ENCODE data around the gene ALDH1A1.

The ALDH1A1 gene

GRCh38 chr9:72960446-72960845 lies 7.6 kb upstream of the ALDH1A1 start:
- TF ChIP-seq, protein P1, sequence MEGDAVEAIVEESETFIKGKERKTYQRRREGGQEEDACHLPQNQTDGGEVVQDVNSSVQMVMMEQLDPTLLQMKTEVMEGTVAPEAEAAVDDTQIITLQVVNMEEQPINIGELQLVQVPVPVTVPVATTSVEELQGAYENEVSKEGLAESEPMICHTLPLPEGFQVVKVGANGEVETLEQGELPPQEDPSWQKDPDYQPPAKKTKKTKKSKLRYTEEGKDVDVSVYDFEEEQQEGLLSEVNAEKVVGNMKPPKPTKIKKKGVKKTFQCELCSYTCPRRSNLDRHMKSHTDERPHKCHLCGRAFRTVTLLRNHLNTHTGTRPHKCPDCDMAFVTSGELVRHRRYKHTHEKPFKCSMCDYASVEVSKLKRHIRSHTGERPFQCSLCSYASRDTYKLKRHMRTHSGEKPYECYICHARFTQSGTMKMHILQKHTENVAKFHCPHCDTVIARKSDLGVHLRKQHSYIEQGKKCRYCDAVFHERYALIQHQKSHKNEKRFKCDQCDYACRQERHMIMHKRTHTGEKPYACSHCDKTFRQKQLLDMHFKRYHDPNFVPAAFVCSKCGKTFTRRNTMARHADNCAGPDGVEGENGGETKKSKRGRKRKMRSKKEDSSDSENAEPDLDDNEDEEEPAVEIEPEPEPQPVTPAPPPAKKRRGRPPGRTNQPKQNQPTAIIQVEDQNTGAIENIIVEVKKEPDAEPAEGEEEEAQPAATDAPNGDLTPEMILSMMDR (IDR thresholded peaks at IDR 0.05), result no peak
- Histone ChIP-seq H3K4me1 (ENCODE audit: control insufficient read depth in 1 of 2, insufficient read depth in 1 of 2, low read depth in 1 of 2, low read length in 1 of 2) (no peaks in the 10 kb centered on the region), H3K9me3 (no peaks in the 10 kb centered on the region), H3K4me3 (ENCODE audit: low read depth in 1 of 2, low read length in 1 of 2) (no peak overlapping the region), H3K36me3 (no peaks in the 10 kb centered on the region), H3K27ac (no peak overlapping the region), H3K27me3 (no peaks in the 10 kb centered on the region)

DNA sequence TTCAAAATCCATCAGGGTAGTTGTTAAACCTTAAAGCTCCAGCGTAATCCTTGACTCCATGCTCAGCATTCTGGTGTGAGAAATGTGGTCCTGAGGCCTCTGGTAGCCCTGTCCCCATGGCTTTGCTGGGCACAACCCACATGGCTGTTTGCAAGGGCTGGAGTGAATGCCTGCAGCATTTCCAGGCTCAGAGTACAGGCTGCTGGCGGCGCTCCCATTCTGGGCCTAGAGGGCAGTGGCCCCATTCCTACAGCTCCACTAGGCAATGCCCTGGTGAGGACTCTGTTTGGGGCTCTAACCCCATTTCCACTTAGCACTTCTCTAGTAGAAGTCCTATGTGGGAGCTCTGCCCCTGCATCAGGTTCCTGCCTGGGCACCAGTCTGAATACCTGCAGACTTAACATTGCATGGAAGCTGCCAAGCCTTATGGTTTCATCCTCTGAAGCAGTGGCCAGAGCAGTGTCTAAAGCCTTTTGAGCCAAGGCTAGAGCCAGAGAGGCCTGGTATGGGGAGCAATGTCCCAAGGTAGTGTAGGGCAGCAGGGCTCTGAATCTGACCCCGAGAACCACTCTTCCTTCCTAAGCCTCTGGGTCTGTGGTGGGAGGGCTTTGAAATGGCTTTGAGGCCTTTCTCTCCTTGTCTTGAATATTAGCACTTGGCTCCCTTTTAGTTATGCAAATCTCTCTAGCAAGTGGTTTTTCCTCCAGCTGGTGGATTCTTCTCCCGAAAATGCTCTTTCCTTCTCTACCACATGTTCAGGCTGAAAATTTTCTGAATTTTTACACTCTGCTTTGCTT lies 5.8 kb upstream of the ALDH1A1 start:
- Histone ChIP-seq H3K4me3 (ENCODE audit: low read depth in 1 of 2, low read length in 1 of 2) (no peak overlapping the region), H3K27me3 (no peaks in the 10 kb centered on the region), H3K9me3 (no peaks in the 10 kb centered on the region), H3K36me3 (no peaks in the 10 kb centered on the region), H3K27ac (no peak overlapping the region), H3K4me1 (ENCODE audit: control insufficient read depth in 1 of 2, insufficient read depth in 1 of 2, low read depth in 1 of 2, low read length in 1 of 2) (peaks cover 0 to 7% of the 10 kb centered on the region in 2 experiments)
- TF ChIP-seq, protein P1 (IDR thresholded peaks at IDR 0.05), result no peak

DNA sequence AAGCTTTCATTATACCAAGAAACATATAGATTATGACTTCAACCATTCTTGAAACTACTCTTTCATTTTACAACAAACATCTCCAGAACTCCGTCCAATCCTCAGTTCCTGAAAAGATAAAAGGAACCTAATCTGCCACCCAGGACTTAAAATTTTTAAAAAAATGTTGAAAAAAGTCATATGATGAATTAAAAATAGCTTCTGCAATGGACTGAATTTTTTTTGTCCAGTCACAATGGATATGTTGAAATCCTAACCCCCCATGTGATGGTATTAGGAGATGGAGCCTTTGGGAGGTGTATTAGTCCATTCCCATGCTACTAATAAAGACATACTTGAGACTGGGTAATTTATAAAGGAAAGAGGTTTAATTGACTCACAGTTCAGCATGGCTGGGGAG lies 2.7 kb upstream of the ALDH1A1 start:
- H3K27ac ChIP-seq, result no peak overlapping the region
- peaks cover 19 to 28% of the 10 kb centered on the region in 2 experiments for H3K4me1 ChIP-seq (ENCODE audit: control insufficient read depth in 1 of 2, insufficient read depth in 1 of 2, low read depth in 1 of 2, low read length in 1 of 2)
- H3K36me3 ChIP-seq, result no peaks in the 10 kb centered on the region
- no peak overlapping the region for H3K4me3 ChIP-seq (ENCODE audit: low read depth in 1 of 2, low read length in 1 of 2)
- no peaks in the 10 kb centered on the region for H3K27me3 ChIP-seq
- TF ChIP-seq, protein P1 (IDR thresholded peaks at IDR 0.05), result no peak
- H3K9me3 ChIP-seq, result no peaks in the 10 kb centered on the region

- TF ChIP-seq, protein P1 (IDR thresholded peaks at IDR 0.05), result no peak
- H3K27me3 ChIP-seq, result no peaks in the 10 kb centered on the region
- H3K9me3 ChIP-seq, result no peaks in the 10 kb centered on the region
- H3K27ac ChIP-seq, result no peak overlapping the region
- H3K36me3 ChIP-seq, result no peaks in the 10 kb centered on the region
- H3K4me1 ChIP-seq (ENCODE audit: control insufficient read depth in 1 of 2, insufficient read depth in 1 of 2, low read depth in 1 of 2, low read length in 1 of 2), result peaks cover 19 to 28% of the 10 kb centered on the region in 2 experiments
- H3K4me3 ChIP-seq (ENCODE audit: low read depth in 1 of 2, low read length in 1 of 2), result no peak overlapping the region
Observed at GRCh38 chr9:72955126-72955455, 2.2 kb upstream of the ALDH1A1 start.

DNA sequence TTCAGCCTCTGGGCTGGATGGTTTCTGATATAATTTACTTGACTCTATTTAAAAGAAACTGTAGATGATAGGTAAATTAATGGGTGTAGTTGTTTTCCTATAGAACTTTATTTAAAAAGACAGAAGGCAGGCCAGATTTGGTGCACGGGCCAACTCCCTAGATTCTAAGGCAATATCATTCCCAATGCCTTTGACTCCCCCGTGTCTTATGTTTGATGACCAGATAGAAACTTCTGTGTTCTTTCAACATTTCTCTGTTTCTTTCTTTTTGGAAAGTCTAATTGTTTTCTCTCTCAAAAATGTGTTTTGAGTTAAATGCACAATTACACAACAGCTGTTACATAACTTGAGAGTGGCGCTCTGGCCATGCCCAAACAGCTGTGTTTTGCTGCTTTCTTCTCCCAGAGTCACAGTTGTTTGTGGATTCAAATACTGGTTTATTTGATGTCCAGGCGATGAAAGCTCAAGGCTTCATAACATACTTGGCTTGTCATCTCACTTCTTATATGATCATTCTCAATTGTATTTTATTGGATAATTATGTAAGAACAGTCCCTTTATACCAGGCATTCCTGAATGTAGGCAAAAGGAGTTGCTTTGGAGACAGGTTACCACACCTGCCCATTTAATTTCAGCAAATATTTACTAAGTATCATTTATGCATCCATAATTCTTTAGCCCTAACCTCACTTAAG lies 1.7 kb upstream of the ALDH1A1 start:
- H3K9me3 ChIP-seq, result no peaks in the 10 kb centered on the region
- no peak overlapping the region for H3K27ac ChIP-seq
- no peaks in the 10 kb centered on the region for H3K27me3 ChIP-seq
- H3K4me1 ChIP-seq (ENCODE audit: control insufficient read depth in 1 of 2, insufficient read depth in 1 of 2, low read depth in 1 of 2, low read length in 1 of 2), result peaks cover 19 to 28% of the 10 kb centered on the region in 2 experiments
- no peaks in the 10 kb centered on the region for H3K36me3 ChIP-seq
- TF ChIP-seq, protein P1 (IDR thresholded peaks at IDR 0.05), result no peak
- H3K4me3 ChIP-seq (ENCODE audit: low read depth in 1 of 2, low read length in 1 of 2), result no peak overlapping the region
